Spleen (tissue), 11 donors: ENCODE data around the gene C2orf76. TPM values are rescaled to one million over a fixed set of nuclear protein-coding genes. Genes with fewer than 3 reads are reported as not detected.

Experiments used
- DNase-seq: peaks from one replicate; pipeline ENCODE4 v3.0.0-alpha.2; 2020
- H3K27ac ChIP-seq, 8 donors: fragments of 200-600 bp; sonication (generic) in 7 of 8; 1 replicate in 4 of 8; 2 replicates in 4 of 8; pipeline versions ENCODE4 v1.5.0 to v1.8.0; 2016 to 2021; ENCODE audit warnings: inconsistent platforms in 4 of 8, mild to moderate bottlenecking in 4 of 8, moderate library complexity in 1 of 8
- H3K27me3 ChIP-seq, 7 donors: fragments of 200-600 bp; sonication (generic) in 6 of 7; replicated peaks in 1 of 7; 1 replicate in 4 of 7; 2 replicates in 3 of 7; pipeline versions ENCODE4 v1.5.0 to v1.8.0; 2016 to 2021; ENCODE audit warnings: inconsistent platforms in 3 of 7, mild to moderate bottlenecking in 1 of 7
- H3K36me3 ChIP-seq, 6 donors: fragments of 200-600 bp; sonication (generic) in 5 of 6; 1 replicate in 4 of 6; 2 replicates in 2 of 6; pipeline versions ENCODE4 v1.5.0 to v1.8.0; 2016 to 2021; ENCODE audit warnings: inconsistent platforms in 2 of 6
- H3K4me1 ChIP-seq, 6 donors: fragments of 200-600 bp; sonication (generic) in 5 of 6; 1 replicate in 3 of 6; 2 replicates in 3 of 6; pipeline versions ENCODE4 v1.5.0 to v1.8.0; 2016 to 2021; ENCODE audit warnings: inconsistent platforms in 3 of 6
- H3K4me3 ChIP-seq, 8 donors: fragments of 200-600 bp; sonication (generic) in 7 of 8; 1 replicate in 4 of 8; 2 replicates in 4 of 8; pipeline versions ENCODE4 v1.5.0 to v1.8.0; 2016 to 2021; ENCODE audit warnings: inconsistent platforms in 4 of 8, mild to moderate bottlenecking in 4 of 8, moderate library complexity in 2 of 8
- H3K9me3 ChIP-seq, 8 donors: fragments of 200-600 bp; sonication (generic) in 7 of 8; 1 replicate in 4 of 8; 2 replicates in 4 of 8; pipeline versions ENCODE4 v1.5.0 to v1.8.0; 2016 to 2021; ENCODE audit warnings: inconsistent platforms in 4 of 8
- CTCF ChIP-seq, 11 experiments: fragments of 200-600 bp in 7 of 11; fragments of 450-650 bp in 4 of 11; sonication (generic) in 4 of 11; IDR thresholded peaks in 8 of 11; conservative IDR thresholded peaks in 3 of 11; 1 replicate in 7 of 11; 2 replicates in 4 of 11; pipeline versions ENCODE4 v1.4.0 to v1.8.0; 2016 to 2021; ENCODE audit warnings: antibody characterized with exemption in 11 of 11, inconsistent platforms in 4 of 11, mild to moderate bottlenecking in 1 of 11
- POLR2A ChIP-seq, 3 donors: fragments of 450-650 bp; IDR thresholded peaks; one replicate each; pipeline ENCODE4 v1.5.1; 2017; ENCODE audit warnings: antibody characterized with exemption in 3 of 3, mild to moderate bottlenecking in 1 of 3
- POLR2AphosphoS5 ChIP-seq, 3 donors: sonication (generic); formaldehyde crosslinking; IDR thresholded peaks; one replicate each; pipeline ENCODE4 v1.5.1; 2017; ENCODE audit warnings: antibody characterized with exemption in 3 of 3
- WGBS, 5 donors: extraction: QIAGEN DNeasy Blood & Tissue Kit in 3 of 5; methylation state at CpG; one replicate each; pipeline versions ENCODE4 v1.1.5 to v1.1.7; 2013 to 2018; 5-methylcytosine and 5-hydroxymethylcytosine counted together
- intact Hi-C: fragments of 100-400 bp; cut with DNase I; formaldehyde crosslinking; loops from one replicate; pipeline ENCODE4 v1.15.0; 2023; ENCODE audit warnings: low total_unique reads
- polyA plus RNA-seq, 3 donors: library from polyadenylated mRNA; stranded (reverse); fragments of 200-250 nt; gene quantifications; one replicate each; pipeline ENCODE4 v1.2.1, GENCODE V29; 2013
- total RNA-seq, 7 donors: library from RNA; depleted of rRNA in 3 of 7; stranded (reverse); fragments of >200 nt in 3 of 7; fragmentation: NEBNext Ultra II Directional in 4 of 7; extraction: Animal tissue kit (Norgen Biotek cat#: 25700) in 4 of 7; gene quantifications; one replicate each; pipeline versions ENCODE4 v1.1.0 to v1.2.1, GENCODE V29; 2016 to 2021
- donor health status: healthy with polysubstance abuse.
- donor health status: DM: no; HTN: no; CAD: no; lungs with moderate emphysema.
- donor health status: DM: no; HTN: no; CAD: no.
- donor health status: Bipolar disorder and iron deficiency.
- donor health status: healthy.
- donor health status: DM: no; HTN: no; CAD: no.
- donor health status: DM: yes; HTN: yes; CAD: no.

Gene C2orf76
- total and polyA plus RNA-seq, 10 donors, result 4.8 to 21.7 (median 8.2) TPM

DNA sequence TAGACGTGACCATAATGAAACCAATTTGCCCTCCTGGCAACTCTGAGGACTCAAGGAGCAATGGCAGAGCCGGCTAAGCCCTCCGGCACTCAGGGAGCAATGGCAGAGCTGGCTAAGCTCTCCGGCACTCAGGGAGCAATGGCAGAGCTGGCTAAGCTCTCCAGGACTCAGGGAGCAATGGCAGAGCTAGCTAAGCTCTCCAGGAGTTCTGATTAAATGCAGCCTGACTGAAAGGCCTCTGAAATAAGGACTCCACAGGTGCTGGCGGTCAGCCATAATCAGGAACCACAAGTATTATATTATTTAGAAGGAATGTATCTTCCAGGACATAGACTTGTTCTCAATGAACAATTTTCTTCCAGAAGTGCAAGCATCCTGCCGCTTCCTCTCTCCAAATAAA, 65.2 kb downstream of the C2orf76 start:
- intact Hi-C loops, result no loop called here
- H3K36me3 ChIP-seq, result peaks cover 0 to 6% (median 0%) of the 10 kb centered on the region in 6 donors
- no peaks in the 10 kb centered on the region for H3K27me3 ChIP-seq
- no peak for DNase-seq
- H3K27ac ChIP-seq, result no peak overlapping the region
- no peaks in the 10 kb centered on the region for H3K9me3 ChIP-seq
- no peak overlapping the region for H3K4me3 ChIP-seq
- TF ChIP-seq POLR2AphosphoS5 (IDR thresholded peaks at IDR 0.05), result no peak
- WGBS, 5 donors, result 92 to 98% (median 95%) methylated on average over 6 of the region's 6 CpGs
- H3K4me1 ChIP-seq, result no peaks in the 10 kb centered on the region

DNA sequence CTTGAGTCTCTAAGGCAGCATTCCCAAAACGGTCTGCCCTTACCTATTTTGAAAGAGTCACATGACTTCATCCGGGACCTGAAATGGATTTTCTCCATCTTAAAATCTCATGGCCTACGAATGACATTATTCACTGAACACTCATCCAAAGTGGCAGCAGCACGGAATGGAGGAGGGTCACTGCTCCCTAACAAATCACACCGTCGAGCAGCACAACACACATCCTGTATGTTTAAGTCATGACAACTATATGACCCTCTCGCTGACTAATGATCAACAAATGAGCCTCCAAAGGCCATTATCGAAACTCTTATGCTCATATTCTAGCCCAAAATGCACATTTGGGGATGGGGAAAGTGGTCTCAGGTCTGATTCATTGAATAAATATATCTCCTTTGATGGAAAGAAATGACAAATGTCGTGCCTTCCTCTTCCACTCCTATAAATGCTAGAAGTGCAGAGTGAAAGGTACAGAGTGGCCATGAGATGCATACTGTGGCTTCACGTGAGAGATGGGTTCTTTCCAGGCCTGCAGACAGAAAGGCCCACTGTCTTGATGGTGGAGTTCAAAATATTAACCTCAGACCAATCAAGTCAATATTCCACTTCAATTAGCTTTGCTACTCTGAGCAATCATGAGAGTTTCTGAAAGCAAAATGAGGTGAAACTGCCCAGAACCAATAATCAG, 70.8 kb downstream of the C2orf76 start:
- intact Hi-C loops, result no loop called here
- TF ChIP-seq POLR2A (IDR thresholded peaks at IDR 0.05) (no peak), POLR2AphosphoS5 (IDR thresholded peaks at IDR 0.05) (no peak), CTCF (IDR thresholded peaks at IDR 0.05 in 8 of 11, conservative IDR thresholded peaks at IDR 0.05 in 3 of 11) (no peak)

DNA sequence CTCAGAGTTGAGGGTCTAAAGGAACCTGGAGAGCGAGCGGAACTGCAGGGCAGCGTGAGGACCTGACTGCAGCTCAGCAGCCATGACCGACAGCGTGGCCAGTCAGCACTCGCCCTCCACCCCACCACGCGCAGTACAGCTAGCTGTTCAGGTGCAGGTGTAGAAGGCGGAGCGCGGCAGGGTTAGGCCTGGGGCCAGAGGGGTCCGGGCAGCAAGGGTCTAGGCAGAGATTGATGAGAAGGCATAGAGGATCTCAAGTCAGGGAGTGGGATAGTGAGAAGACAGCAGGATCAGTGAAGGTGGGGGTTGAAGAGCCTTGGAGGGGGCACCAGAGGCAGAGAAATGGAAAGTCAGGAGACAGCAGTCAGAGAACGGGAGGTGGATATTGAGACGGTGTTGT, 72.0 kb downstream of the C2orf76 start:
- H3K27me3 ChIP-seq, result no peaks in the 10 kb centered on the region
- intact Hi-C loops, result no loop called here
- H3K27ac ChIP-seq, result no peak overlapping the region
- WGBS, 5 donors, result 88 to 94% (median 90%) methylated on average over 14 of the region's 14 CpGs
- no peak overlapping the region for H3K4me3 ChIP-seq
- DNase-seq, result no peak
- peaks cover 0 to 6% (median 0%) of the 10 kb centered on the region in 6 donors for H3K4me1 ChIP-seq
- no peaks in the 10 kb centered on the region for H3K9me3 ChIP-seq
- TF ChIP-seq POLR2AphosphoS5 (IDR thresholded peaks at IDR 0.05) (no peak), POLR2A (IDR thresholded peaks at IDR 0.05) (no peak), CTCF (IDR thresholded peaks at IDR 0.05 in 8 of 11, conservative IDR thresholded peaks at IDR 0.05 in 3 of 11) (no peak)
- H3K36me3 ChIP-seq, result peaks cover 0 to 14% (median 0%) of the 10 kb centered on the region in 6 donors

More for the DNA sequence above, 70.8 kb downstream of the C2orf76 start:
- no peak overlapping the region for H3K27ac ChIP-seq
- H3K9me3 ChIP-seq, result no peaks in the 10 kb centered on the region
- H3K4me3 ChIP-seq, result no peak overlapping the region
- H3K27me3 ChIP-seq, result no peaks in the 10 kb centered on the region
- WGBS, 5 donors, result 86 to 95% (median 92%) methylated on average over 10 of the region's 10 CpGs
- DNase-seq, result no peak
- peaks cover 0 to 6% (median 0%) of the 10 kb centered on the region in 6 donors for H3K4me1 ChIP-seq
- peaks cover 0 to 14% (median 0%) of the 10 kb centered on the region in 6 donors for H3K36me3 ChIP-seq

DNA sequence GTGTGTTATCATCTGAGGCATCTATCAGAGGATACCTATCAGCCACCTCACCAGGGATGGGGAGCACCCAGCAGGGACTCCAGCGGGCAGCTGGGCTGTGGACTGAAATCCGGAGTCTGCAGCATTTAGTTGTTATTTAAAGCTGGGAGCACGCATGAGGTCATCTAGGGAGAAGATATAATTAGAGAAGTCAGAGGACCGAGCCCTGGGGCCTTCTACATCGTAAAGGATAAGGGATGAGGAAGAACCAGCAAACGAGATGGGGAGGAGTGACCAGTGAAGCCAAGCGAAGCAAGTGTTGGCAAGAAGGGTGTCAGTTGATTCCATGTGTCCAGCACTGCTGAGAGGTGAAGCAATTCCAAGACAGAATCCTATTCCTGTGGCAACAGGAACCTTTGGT, 72.7 kb downstream of the C2orf76 start:
- Histone ChIP-seq H3K36me3 (peaks cover 0 to 14% (median 0%) of the 10 kb centered on the region in 6 donors), H3K27ac (no peak overlapping the region), H3K4me3 (no peak overlapping the region), H3K4me1 (peaks cover 0 to 10% (median 0%) of the 10 kb centered on the region in 6 donors), H3K9me3 (no peaks in the 10 kb centered on the region), H3K27me3 (no peaks in the 10 kb centered on the region)
- TF ChIP-seq CTCF (IDR thresholded peaks at IDR 0.05 in 8 of 11, conservative IDR thresholded peaks at IDR 0.05 in 3 of 11), result no peak
- TF ChIP-seq POLR2AphosphoS5 (IDR thresholded peaks at IDR 0.05), result no peak
- no peak for TF ChIP-seq POLR2A (IDR thresholded peaks at IDR 0.05)
- 65 to 80% (median 71%) methylated on average over 7 of the region's 7 CpGs for WGBS, 5 donors
- intact Hi-C loops, result no loop called here
- no peak for DNase-seq
